HuH-7 (cell line): Measurements from ENCODE around the gene DOCK10.
"Not testable (repeated sequence)": the region's sequence is repeated elsewhere in the genome, so short reads cannot be mapped to it uniquely, and the experiment has no call there.

Source experiments
- DNase-seq: peaks from one replicate; pipeline ENCODE4 v3.0.0; 2011; ENCODE audit warnings: low spot score

DOCK10 gene

DNA sequence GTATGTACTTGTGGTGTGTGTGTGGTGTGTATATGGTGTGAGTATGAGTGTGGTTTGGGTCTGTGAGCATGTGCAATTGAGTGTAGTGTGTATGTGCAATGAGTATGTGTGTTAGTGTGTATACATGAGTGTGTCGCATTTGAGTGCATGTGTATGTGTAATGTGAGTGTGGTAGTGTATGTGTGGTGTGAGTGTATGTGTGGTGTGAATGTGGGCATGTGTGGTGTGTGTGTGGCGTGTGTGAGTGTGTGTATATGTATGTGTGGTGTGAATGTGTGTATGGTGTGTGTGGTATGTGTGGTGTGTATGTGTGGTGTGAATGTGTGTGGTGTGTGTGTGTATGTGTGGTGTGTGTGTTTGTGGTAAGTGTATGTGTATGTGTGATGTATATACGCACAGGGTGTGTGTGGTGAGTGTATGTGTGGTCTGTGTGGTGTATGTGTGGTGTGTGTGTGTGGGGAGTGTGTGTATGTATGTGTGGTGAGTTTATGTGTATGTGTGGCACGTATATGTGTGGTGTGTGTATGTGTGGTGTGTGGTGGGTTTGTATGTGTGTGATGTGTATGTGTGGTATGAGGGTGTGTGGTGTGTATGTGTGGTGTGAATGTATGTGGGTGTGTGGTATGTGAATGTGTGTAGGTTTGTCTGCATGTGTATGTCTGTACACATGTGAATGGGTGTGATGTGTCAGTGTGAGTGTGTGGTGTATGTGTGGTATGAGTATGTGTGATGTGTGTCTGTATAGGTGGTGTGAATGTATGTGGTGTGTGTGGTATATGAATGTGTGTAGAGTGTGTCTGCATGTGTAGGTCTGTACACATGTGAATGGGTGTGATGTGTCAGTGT, 123.4 kb downstream of the DOCK10 start:
- no peak for DNase-seq

GRCh38 chr2:224917246-224917645, 125.0 kb downstream of the DOCK10 start:
- DNase-seq, result not testable (repeated sequence)

DNA sequence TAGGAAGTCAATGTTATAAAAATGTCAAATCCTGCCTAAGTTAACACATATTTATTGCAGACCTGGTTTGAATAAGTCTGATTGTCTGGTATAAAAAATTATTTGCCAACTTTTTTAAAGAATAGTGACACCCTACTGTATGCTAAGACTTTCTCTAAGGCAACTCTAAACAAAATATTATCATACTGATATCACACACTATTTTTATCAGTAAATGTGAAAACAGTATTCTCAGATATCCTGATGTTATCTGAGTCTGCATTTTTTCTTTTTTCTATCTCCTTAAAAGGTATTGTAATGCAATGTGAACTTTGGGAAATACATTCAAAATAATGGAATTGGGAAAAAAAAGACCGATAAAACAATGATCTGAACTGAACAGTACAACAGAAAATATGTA, 127.1 kb downstream of the DOCK10 start:
- no peak for DNase-seq

DNA sequence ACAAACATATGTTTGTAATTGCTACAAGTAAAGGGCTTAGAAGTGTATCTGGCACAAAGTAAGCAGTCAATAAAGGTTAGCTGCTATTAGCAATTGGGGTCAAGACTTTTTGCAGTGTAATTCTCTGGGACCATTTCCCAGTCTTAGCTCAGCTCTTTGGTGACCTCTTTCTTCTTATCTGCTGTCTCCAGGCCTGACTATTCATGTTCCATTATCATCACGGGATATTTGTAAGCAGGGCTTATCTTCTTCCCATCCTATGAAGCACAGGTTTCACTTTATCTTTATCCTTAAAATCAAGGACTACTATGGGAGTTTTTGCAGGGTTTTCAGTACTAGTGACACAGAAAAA, 131.7 kb downstream of the DOCK10 start:
- no peak for DNase-seq

DNA sequence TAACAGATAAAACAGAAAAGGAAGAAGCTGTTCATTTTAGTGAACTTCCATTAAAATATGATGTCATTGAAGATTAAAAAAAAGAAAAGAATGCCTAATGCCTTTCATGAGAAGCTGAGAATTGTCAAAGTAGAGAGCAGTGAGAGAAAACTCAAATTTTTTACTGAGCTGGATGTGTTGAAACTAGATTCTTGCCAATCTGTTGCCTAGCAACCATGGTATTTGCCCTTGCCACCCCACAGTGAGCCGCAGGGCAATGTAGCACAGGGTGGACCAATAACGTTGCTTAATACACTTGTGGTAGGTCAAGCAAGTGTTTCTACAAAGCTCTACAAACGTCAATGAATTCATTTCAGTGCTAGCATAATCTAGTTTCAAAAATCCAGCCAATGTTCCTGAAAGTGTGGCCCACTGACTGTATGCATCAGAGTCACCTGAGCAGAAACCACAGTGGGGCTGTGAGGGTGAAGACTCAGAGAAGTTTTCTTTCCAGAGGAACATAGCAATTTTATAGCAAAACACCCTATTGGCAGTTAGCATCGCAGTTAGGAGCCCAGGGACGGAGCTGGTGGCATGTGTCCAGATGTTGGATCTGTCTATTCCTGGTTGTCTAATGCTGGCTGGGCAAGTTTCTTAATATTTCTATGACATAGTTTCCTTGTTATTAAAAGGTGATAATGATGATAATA, 132.2 kb downstream of the DOCK10 start:
- DNase-seq, result no peak

GRCh38 chr2:224908818-224909217, 133.4 kb downstream of the DOCK10 start:
- DNase-seq, result no peak

DNA sequence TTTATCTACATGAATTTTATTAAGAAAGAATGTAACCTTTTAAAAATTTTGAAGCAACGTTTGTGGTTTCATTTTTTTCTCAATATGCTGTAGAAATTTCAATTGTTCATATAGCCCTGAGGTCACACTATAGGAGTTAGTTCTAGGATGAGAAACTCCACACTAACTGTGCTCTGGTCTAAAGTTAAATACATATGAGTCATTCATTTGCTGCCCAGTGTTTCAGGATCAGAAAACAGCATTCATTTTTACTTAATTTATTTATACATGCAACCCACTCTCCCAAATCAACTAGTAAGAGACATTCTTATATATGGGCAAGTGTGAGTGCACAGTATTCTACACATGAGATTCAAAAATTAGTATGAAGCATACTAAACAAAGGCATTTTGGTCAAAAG, 137.9 kb downstream of the DOCK10 start:
- DNase-seq, result no peak

DNA sequence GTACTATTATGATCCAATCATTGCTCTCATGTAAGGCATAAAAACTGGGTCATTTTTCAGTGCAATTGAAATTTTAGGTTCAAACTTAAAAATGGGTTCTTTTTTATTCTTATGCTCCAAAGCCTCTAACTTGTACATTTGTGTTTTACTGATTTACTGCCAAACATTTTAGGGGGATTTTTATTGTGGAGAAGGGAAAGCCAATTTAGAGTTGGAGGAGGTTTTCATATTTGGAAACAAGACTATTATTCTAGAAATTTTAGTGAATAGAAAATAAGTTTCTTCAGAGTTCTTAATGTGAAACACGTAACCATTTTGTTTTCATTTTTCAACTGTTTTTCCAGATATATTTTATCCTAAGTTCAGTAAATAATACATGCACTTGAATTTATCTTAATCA, 138.6 kb downstream of the DOCK10 start:
- DNase-seq, result no peak

- no peak for DNase-seq
These were observed 141.1 kb downstream of the DOCK10 start for GRCh38 chr2:224901121-224901676.

GRCh38 chr2:224895377-224895776, 146.9 kb downstream of the DOCK10 start:
- no peak for DNase-seq

DNA sequence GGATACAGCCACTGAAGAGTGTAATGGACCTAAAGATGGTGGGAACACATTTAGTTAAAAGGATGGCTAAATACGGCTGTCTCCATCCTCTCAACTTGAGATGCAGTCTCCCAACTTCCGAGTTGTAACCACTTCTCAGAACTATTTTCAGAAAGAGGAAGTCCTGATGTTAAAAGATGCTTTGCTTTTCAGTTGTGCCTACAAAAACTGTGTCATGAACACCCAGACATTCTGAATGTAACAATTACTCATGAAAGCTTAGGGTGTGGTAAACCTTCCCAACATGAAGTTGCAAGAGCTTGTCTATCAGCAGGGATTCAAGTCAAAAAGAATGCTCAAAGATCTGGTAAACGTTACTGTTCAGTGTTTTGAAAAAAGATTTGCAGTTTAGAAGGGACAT, 147.9 kb downstream of the DOCK10 start:
- DNase-seq, result no peak

- DNase-seq, result no peak
These were observed 148.4 kb downstream of the DOCK10 start for GRCh38 chr2:224893848-224894247.

DNA sequence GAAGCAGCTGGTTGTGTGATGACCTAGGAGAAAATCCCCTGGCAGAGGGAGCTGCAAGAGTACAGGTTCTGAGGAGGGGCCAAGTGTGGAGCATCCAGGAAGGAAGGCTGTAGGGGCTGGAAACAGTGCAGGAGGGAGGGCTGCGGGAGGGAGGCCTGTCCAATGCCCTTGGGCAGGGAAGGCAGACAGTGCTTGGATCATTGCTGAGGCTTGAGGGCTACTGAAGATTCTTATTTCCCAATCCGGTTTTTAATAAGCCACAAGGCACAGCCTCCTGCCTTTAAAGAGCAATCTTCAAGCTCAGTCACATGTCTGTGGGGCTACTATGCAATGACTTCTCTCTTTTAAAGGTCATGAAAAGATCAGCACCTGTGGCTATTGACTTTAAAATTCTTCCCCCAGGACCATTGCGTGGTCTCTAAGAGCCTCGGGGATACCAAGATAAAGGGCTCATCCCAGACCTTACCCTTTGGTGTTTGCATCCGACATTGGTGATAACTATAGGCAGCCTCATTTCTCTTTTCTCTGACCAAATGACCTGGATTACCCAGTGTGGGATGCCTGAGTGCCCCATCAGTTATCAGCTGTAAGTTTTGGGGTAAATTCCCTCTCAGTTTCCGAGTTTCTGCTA, 149.6 kb downstream of the DOCK10 start:
- no peak for DNase-seq

DNA sequence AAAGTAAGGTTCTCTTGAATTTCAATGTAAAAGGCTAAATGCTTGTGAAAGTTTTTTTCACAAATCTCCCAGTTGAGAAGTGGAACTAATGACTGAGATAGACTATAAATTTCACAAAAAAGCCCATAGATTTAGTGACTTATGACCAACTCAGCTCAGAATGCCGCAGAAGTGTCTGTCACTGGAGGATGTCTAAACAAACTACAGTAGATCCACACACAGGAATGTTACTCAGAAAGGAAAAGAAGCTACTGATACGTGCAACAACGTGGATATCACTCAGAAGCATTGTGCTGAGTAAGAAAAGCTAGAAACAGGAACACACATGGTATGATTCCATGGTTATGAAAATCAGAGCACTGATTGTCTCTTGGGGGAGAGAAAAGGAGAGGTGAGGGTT, 151.9 kb downstream of the DOCK10 start:
- no peak for DNase-seq

- DNase-seq, result no peak
These were observed 155.1 kb downstream of the DOCK10 start for GRCh38 chr2:224887141-224887540.

DNA sequence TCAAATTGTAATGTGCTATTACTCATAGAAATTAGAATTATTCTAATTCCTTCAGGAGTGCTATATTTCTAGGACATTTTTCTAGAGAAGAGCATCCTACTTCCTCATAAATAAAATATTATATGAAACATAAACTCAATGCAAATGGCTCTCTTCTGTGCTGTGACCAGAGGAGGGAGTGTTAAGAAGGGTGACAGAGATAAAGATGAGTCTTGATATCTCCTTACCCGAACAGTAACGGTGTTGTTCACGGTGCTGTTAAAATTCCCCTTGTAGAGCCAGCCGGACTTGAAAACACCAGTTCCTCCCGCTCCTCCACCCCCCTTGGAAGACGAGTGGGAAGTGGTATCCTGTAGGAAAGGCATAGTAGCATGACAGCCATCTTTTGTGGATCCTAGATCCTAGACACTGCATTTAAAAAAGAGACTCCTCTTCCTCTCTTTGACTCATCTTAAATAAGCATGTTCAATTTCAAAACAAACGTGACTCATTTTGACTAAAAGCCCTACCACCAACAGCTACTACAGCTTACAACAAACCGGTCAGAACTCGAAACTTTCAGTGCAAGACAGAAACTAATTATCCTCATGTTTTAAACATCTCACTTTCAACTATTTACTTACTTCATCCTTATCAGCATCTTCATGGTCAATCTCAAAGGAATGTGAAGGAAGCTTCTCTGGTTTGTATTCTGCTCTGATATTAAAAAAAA, 156.3 kb downstream of the DOCK10 start:
- DNase-seq, result no peak

DNA sequence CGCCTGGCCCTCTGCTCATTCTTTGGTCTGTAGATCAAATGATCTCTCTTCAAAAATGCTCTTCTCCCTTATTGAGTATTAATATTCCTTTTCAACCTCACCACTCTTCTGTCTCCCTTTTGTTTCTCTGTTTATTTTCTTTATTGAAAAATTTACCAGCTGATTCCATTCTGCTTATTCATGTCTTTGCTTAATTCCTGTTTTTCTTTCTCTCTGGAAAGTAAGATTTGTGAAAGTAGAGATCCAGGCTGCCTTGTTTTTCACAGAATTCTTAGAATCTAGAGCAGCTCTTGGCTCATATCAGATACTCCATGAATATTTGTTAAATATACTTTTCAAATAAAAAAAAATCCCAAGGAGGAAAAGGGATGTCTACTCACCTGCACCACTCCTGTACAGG, 157.0 kb downstream of the DOCK10 start:
- DNase-seq, result no peak

GRCh38 chr2:224884188-224884587, 158.1 kb downstream of the DOCK10 start:
- no peak for DNase-seq

- DNase-seq, result no peak
These were observed 158.6 kb downstream of the DOCK10 start for GRCh38 chr2:224883700-224884099.

DNA sequence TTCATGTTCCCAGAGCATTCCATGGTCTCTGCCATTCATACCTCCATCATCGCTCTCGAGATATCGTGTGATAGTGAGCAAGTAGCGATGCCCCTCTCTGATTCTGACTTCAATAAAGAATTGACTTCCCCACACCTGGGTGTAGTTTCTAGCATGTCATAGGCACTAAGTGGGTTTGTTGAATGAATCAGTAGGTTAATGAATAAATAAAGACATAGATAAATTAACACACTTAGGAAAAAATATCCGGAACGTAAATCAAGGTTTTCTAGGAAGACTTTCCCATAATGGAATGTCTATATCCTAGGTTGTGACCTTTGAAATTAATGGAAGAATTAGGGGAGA, 159.1 kb downstream of the DOCK10 start:
- DNase-seq, result no peak

GRCh38 chr2:224882291-224883171, 159.7 kb downstream of the DOCK10 start:
- DNase-seq, result no peak
